22Rv1 (cell line): ENCODE data around the gene CHAC1.

ENCODE experiments used
- ZFX ChIP-seq: fragments of 450-650 bp; IDR thresholded peaks from 2 replicates; pipeline ENCODE4 v1.6.1; 2017; ENCODE audit warnings: antibody characterized with exemption, borderline replicate concordance
- TF ChIP-seq, protein P1 (sequence below): fragments of 450-650 bp; IDR thresholded peaks from 2 replicates; pipeline ENCODE4 v1.5.1; 2017; ENCODE audit warnings: mild to moderate bottlenecking

DNA sequence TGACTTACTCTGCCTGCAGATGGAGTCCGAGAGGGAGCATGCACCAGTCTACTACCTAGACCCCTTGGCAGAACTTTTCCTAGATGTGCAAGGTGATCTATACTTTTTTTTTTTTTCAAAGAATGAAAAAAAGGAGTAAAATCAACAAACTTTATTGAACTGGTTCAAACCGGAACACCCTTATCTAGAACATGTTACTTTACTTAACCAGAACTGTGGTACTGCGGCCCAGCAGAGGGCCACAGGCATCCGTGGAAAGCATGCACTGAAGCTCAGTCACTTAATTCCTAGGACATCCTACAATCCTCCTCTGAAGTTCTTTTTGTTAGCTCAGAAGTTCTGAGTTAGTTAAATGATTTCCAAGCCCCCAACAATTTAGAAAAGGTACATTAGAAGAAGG, 21.6 kb downstream of the CHAC1 start:
- TF ChIP-seq, protein P1, sequence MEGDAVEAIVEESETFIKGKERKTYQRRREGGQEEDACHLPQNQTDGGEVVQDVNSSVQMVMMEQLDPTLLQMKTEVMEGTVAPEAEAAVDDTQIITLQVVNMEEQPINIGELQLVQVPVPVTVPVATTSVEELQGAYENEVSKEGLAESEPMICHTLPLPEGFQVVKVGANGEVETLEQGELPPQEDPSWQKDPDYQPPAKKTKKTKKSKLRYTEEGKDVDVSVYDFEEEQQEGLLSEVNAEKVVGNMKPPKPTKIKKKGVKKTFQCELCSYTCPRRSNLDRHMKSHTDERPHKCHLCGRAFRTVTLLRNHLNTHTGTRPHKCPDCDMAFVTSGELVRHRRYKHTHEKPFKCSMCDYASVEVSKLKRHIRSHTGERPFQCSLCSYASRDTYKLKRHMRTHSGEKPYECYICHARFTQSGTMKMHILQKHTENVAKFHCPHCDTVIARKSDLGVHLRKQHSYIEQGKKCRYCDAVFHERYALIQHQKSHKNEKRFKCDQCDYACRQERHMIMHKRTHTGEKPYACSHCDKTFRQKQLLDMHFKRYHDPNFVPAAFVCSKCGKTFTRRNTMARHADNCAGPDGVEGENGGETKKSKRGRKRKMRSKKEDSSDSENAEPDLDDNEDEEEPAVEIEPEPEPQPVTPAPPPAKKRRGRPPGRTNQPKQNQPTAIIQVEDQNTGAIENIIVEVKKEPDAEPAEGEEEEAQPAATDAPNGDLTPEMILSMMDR: no peak
- TF ChIP-seq ZFX: no peak
